Upper lobe of left lung (tissue), 6 donors: Measurements from ENCODE around the gene CYP2C19. TPM values are rescaled to one million over a fixed set of nuclear protein-coding genes. Genes with fewer than 3 reads are reported as not detected.
A peak's percentile ranks its signal among the peaks of the same experiment; 100 is the strongest.
"Not testable (repeated sequence)": the region's sequence is repeated elsewhere in the genome, so short reads cannot be mapped to it uniquely, and the experiment has no call there.

ENCODE experiments used
- ATAC-seq, 2 donors: fragments of 200-7000 bp; cut with Tn5 transposase; one replicate each; pipeline ENCODE4 v1.9.1; 2022; ENCODE audit warnings: mild to moderate bottlenecking in 2 of 2, moderate library complexity in 2 of 2; ENCODE audit not compliant: low FRiP score in 2 of 2
- DNase-seq, 2 donors: peaks; one replicate each; pipeline ENCODE4 v3.0.0-alpha.2; 2019 to 2020
- H3K27ac ChIP-seq, 4 donors: fragments of 200-600 bp; sonication (generic); one replicate each; pipeline ENCODE4 v1.5.1; 2016 to 2019
- H3K27me3 ChIP-seq, 4 donors: fragments of 200-600 bp; sonication (generic); one replicate each; pipeline ENCODE4 v1.5.1; 2017 to 2019
- H3K36me3 ChIP-seq, 4 donors: fragments of 200-600 bp; sonication (generic); one replicate each; pipeline ENCODE4 v1.5.1; 2016 to 2019
- H3K4me1 ChIP-seq, 4 donors: fragments of 200-600 bp; sonication (generic); one replicate each; pipeline ENCODE4 v1.5.1; 2018 to 2019
- H3K4me3 ChIP-seq, 4 donors: fragments of 200-600 bp; sonication (generic); one replicate each; pipeline ENCODE4 v1.5.1; 2017 to 2019; ENCODE audit warnings: mild to moderate bottlenecking in 2 of 4, moderate library complexity in 1 of 4
- H3K9me3 ChIP-seq, 4 donors: fragments of 200-600 bp; sonication (generic); one replicate each; pipeline ENCODE4 v1.5.1; 2018 to 2019
- CTCF ChIP-seq, 6 experiments: fragments of 450-650 bp in 4 of 6; fragments of 200-600 bp in 2 of 6; sonication (generic) in 2 of 6; IDR thresholded peaks; one replicate each; pipeline ENCODE4 v1.5.1; 2016 to 2019; ENCODE audit warnings: antibody characterized with exemption in 6 of 6
- EP300 ChIP-seq, 4 donors: sonication (generic); formaldehyde crosslinking; IDR thresholded peaks; one replicate each; pipeline ENCODE4 v1.5.1; 2017; ENCODE audit warnings: antibody characterized with exemption in 4 of 4, control low read depth in 2 of 4
- POLR2A ChIP-seq, 4 donors: fragments of 450-650 bp; IDR thresholded peaks; one replicate each; pipeline ENCODE4 v1.5.1; 2016 to 2017; ENCODE audit warnings: antibody characterized with exemption in 4 of 4, mild to moderate bottlenecking in 2 of 4
- POLR2AphosphoS5 ChIP-seq, 2 donors: sonication (generic); formaldehyde crosslinking; IDR thresholded peaks; one replicate each; pipeline ENCODE4 v1.5.1; 2017; ENCODE audit warnings: antibody characterized with exemption in 2 of 2
- WGBS, 2 donors: methylation state at CpG; one replicate each; pipeline ENCODE4 v1.1.5; 2017 to 2018; 5-methylcytosine and 5-hydroxymethylcytosine counted together
- total RNA-seq, 6 donors: library from RNA; depleted of rRNA in 4 of 6; stranded (reverse); fragments of >200 nt in 4 of 6; gene quantifications; one replicate each; pipeline versions ENCODE4 v1.1.0 to v1.2.1, GENCODE V29; 2016 to 2021
- donor health status: DM: no; HTN: no; CAD: no; lungs with moderate emphysema.
- donor health status: DM: no; HTN: yes; CAD: no; lungs with severe emphysema.

Gene CYP2C19
- total RNA-seq, 6 donors from 2014 or later: 0.14 to 2.1 (median 0.69) TPM; not detected in 2

GRCh38 chr10:94859086-94859485 is 96.6 kb downstream of the CYP2C19 start:
- Histone ChIP-seq H3K4me1 (no peaks in the 10 kb centered on the region), H3K36me3 (no peaks in the 10 kb centered on the region), H3K4me3 (no peak overlapping the region), H3K27ac (no peak overlapping the region), H3K9me3 (no peaks in the 10 kb centered on the region), H3K27me3 (no peaks in the 10 kb centered on the region)
- TF ChIP-seq EP300 (IDR thresholded peaks at IDR 0.05) (no peak), POLR2A (IDR thresholded peaks at IDR 0.05) (no peak)
- ATAC-seq (no peak), DNase-seq (no peak)
- WGBS, 2 donors: 71 to 83% methylated on average over 3 of the region's 3 CpGs

- DNase-seq: no peak
Observed at GRCh38 chr10:94878649-94879048, 116.2 kb downstream of the CYP2C19 start.

GRCh38 chr10:94879214-94879613 is 116.7 kb downstream of the CYP2C19 start:
- Histone ChIP-seq H3K4me3 (no peak overlapping the region), H3K27ac (no peak overlapping the region), H3K27me3 (no peaks in the 10 kb centered on the region), H3K4me1 (no peaks in the 10 kb centered on the region), H3K9me3 (no peaks in the 10 kb centered on the region), H3K36me3 (no peaks in the 10 kb centered on the region)
- WGBS, 2 donors: 92 to 100% methylated on average over 1 of the region's 1 CpG
- no peak for DNase-seq
- ATAC-seq: no peak
- TF ChIP-seq EP300 (IDR thresholded peaks at IDR 0.05) (no peak), POLR2A (IDR thresholded peaks at IDR 0.05) (no peak), POLR2AphosphoS5 (IDR thresholded peaks at IDR 0.05) (no peak), CTCF (IDR thresholded peaks at IDR 0.05) (no peak)

More at GRCh38 chr10:94878649-94879048, 116.2 kb downstream of the CYP2C19 start:
- no peak overlapping the region for H3K4me3 ChIP-seq
- no peaks in the 10 kb centered on the region for H3K27me3 ChIP-seq
- H3K36me3 ChIP-seq: no peaks in the 10 kb centered on the region
- H3K9me3 ChIP-seq: no peaks in the 10 kb centered on the region
- H3K4me1 ChIP-seq: no peaks in the 10 kb centered on the region
- H3K27ac ChIP-seq: no peak overlapping the region
- TF ChIP-seq POLR2AphosphoS5 (IDR thresholded peaks at IDR 0.05) (no peak), EP300 (IDR thresholded peaks at IDR 0.05) (no peak)
- ATAC-seq: no peak
- 83 to 86% methylated on average over 1 of the region's 1 CpG for WGBS, 2 donors

- Histone ChIP-seq H3K27ac (no peak overlapping the region), H3K9me3 (peaks cover 0 to 3% (median 0%) of the 10 kb centered on the region in 4 donors), H3K36me3 (no peaks in the 10 kb centered on the region), H3K27me3 (no peaks in the 10 kb centered on the region), H3K4me1 (no peaks in the 10 kb centered on the region), H3K4me3 (no peak overlapping the region)
- no peak for DNase-seq
- ATAC-seq: no peak
- TF ChIP-seq POLR2A (IDR thresholded peaks at IDR 0.05) (no peak), POLR2AphosphoS5 (IDR thresholded peaks at IDR 0.05) (no peak), CTCF (IDR thresholded peaks at IDR 0.05) (no peak), EP300 (IDR thresholded peaks at IDR 0.05) (no peak)
- WGBS, 2 donors: 70 to 81% methylated on average over 3 of the region's 3 CpGs
Observed at GRCh38 chr10:94889123-94889522, 126.6 kb downstream of the CYP2C19 start.

- Histone ChIP-seq H3K4me3 (no peak overlapping the region), H3K27ac (no peak overlapping the region), H3K27me3 (no peaks in the 10 kb centered on the region), H3K36me3 (no peaks in the 10 kb centered on the region), H3K4me1 (no peaks in the 10 kb centered on the region), H3K9me3 (peaks cover 0 to 3% (median 0%) of the 10 kb centered on the region in 4 donors)
- 89 to 90% methylated on average over 4 of the region's 4 CpGs for WGBS, 2 donors
- ATAC-seq: peak in 1 of 2 donors; percentile 43
- no peak for TF ChIP-seq EP300 (IDR thresholded peaks at IDR 0.05)
- no peak for TF ChIP-seq POLR2A (IDR thresholded peaks at IDR 0.05)
- TF ChIP-seq CTCF (IDR thresholded peaks at IDR 0.05): no peak
- DNase-seq: no peak
Observed at GRCh38 chr10:94890264-94891022, 128.0 kb downstream of the CYP2C19 start.

DNA sequence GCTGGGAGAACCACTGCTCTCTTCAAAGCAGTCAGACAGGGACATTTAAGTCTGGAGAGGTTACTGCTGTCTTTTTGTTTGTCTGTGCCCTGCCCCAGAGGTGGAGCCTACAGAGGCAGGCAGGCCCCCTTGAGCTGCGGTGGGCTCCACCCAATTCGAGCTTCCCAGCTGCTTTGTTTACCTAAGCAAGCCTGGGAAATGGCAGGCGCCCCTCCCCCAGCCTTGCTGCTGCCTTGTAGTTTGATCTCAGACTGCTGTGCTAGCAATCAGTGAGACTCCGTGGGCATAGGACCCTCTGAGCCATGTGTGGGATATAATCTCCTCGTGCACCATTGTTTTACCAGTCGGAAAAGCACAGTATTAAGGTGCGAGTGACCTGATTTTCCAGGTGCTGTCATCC is 135.9 kb downstream of the CYP2C19 start:
- H3K4me3 ChIP-seq, ATAC-seq, H3K27me3 ChIP-seq, H3K4me1 ChIP-seq, H3K36me3 ChIP-seq, H3K9me3 ChIP-seq, H3K27ac ChIP-seq: not testable (repeated sequence)
- 60 to 84% methylated on average over 6 to 7 of the region's 7 CpGs for WGBS, 2 donors
- DNase-seq: peak in 1 of 2 donors; percentile 16
